DMS53 treated with DMSO at 0.1 percent for 48 hours (cell line): ENCODE measurements around the gene NME7.
"Not testable (repeated sequence)": the region's sequence is repeated elsewhere in the genome, so short reads cannot be mapped to it uniquely, and the experiment has no call there.

Experiments
- DNase-seq: peaks from one replicate; lab custom pipeline; 2025; ENCODE audit not compliant: unreplicated experiment; lab: John Stamatoyannopoulos, UW

NME7 gene, protein sequence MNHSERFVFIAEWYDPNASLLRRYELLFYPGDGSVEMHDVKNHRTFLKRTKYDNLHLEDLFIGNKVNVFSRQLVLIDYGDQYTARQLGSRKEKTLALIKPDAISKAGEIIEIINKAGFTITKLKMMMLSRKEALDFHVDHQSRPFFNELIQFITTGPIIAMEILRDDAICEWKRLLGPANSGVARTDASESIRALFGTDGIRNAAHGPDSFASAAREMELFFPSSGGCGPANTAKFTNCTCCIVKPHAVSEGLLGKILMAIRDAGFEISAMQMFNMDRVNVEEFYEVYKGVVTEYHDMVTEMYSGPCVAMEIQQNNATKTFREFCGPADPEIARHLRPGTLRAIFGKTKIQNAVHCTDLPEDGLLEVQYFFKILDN

GRCh38 chr1:169367686-169368405 is at the start of gene NME7, which contains the start of gene BLZF1:
NME7 (minus strand) TSS chr1:169367797; CDS start chr1:169367710, 87 bp downstream.
BLZF1 (plus strand) TSS chr1:169368195; CDS start chr1:169369523, 1,328 bp downstream.
- DNase-seq = peak; percentile 94

GRCh38 chr1:169414952-169415351 is 47.4 kb upstream of the NME7 start:
- DNase-seq = peak; percentile 8

GRCh38 chr1:169408340-169408739 is 40.7 kb upstream of the NME7 start:
- not testable (repeated sequence) for DNase-seq

DNA sequence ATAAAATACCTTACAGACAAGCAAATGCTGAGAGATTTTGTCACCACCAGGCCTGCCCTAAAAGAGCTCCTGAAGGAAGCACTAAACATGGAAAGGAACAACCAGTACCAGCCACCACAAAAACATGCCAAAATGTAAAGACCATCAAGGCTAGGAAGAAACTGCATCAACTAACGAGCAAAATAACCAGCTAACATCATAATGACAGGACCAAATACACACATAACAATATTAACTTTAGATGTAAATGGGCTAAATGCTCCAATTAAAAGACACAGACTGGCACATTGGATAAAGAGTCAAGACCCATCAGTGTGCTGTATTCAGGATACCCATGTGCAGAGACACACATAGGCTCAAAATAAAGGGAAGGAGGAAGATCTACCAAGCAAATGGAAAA is 35.0 kb upstream of the NME7 start:
- DNase-seq = not testable (repeated sequence)

DNA sequence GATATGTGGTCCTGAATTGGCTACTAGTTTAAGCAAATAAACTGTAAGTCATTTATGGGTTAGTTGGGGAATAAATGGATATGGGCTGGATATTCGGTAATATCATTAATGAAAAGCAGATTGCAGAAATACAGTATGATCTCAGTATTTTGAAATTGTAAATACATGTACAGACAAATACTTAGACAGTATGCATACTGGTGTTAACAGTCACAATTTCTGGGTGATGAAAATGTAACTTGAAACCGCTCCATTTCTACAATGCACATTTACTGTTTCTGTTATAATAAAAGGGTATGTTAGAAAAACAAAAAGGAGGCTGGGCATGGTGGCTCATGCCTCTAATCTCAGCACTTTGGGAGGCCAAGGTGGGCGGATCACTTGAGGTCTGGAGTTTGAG is 28.4 kb upstream of the NME7 start:
- DNase-seq = no peak

DNA sequence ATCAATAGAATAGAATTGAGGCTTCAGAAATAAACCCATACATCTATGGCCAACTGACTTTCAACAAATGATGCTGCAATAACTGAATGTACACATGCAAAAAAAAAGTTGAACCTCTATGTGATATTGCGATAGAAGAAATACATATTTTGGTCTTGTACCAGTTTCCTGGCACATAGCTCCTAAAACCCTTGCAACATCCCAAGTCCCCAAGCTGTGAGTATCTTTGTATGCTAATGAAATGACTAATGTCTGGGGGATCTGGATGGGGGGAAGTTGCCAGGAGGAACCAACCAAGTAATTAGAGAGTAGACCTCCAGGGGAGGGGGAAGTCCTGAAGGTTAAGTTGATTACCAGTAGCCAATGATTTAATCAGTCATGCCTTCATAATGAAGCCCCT is 24.8 kb upstream of the NME7 start:
- DNase-seq = no peak

GRCh38 chr1:169390303-169390702 is 22.7 kb upstream of the NME7 start:
- DNase-seq = no peak

GRCh38 chr1:169387399-169387798 is 19.8 kb upstream of the NME7 start:
- no peak for DNase-seq

DNA sequence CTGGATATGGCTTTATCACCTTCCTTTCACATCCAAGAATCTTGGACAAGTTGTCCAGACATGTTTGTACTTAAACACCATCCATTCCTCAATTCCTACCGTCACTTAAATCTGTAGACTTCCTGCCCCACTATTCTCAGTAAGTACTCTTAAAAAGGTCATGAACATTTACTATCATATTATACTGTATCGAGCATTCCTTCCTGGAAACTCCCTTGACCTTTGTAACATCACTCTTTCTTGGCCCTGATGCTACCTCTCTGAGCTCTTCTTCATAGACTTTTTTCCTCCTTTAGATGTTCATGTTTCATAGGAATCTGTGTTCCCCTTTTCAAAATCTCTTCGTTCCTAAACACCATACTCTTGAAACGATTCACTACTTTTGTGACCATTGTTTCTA is 15.9 kb upstream of the NME7 start:
- DNase-seq = no peak

DNA sequence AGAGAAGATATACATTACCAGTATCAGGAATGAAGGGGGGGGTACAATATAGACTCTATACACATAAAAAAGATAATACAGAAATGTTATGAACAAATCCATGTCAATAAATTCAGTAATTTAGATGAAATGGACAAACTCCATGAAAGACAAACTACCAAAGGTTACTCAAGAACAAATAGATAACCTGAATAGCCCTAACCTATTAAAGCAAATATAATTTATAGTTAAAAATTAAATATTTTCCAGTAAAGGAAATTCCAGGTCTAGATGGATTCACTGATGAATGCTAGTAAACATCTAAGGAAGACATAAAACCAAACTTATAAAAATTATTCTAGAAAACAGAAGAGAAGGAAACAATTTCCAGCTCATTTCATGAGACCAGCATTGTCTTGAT is 13.6 kb upstream of the NME7 start:
- DNase-seq = no peak

DNA sequence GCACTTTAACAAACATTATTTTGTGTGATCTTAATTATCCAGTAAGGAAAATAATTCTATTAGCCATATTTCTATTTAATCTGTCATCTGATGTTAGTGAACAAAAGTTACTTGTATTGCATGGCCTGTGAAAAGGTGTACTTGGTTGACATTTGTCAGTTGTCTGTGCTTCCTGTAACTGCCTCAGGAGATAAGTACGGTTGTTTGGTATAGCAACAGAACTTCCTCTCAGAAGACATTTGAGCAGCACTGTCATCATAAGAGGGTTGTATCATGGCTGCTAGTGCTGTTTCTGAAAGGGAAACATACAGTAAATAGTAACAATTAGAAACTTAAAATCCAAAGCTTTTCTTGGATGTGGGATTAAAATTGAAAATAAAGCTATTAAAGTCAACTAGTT is 3.8 kb upstream of the NME7 start:
- no peak for DNase-seq

DNA sequence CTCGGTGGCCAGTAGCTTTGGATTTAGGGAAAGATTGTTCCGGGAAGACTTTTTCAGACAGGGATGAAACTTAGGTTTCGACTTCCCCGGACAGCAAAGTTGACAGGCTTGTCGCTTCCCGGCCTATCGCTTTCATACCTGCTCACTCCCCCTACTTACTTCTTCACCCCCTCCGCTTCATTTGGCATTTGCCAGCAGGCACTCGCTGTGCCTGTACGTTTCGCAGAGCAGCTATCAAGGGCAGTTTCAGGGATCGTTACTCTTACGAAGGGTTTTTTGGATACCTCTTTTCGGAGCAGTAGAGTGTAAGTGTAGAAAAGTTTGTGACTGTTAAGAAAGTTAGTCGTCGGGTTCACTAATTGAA is 791 bp upstream of the NME7 start:
- DNase-seq = peak; percentile 30

DNA sequence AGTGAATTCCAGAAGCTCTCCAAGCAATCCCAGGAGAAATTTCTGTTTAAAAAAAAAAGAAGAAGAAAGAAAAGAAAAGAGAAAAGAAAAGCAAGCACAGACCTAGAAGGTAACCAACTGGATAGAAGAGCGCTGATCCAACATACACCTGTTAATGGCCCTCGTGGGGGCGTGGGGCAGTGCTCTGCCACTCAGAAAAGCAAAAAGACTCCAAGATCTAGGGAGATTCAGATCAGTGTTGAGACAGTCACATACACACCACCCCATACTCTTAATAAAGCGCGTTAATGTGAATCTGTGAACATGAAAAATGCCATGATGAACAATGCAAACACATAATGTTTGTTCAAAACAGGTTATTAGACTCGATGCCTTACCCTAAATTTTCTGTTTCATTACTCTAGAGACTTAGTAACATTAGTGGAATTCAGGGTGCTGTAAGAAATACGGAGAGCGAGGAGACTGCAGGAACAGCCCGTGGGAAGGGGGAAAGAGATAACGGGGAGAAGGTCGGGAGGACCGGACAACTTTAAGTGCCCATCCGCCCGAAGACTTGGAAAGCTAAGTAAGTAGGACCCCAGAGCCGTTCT is 406 bp downstream of the NME7 start:
- DNase-seq = no peak

- DNase-seq = no peak
Measured at GRCh38 chr1:169364948-169365347, 2.6 kb downstream of the NME7 start.

DNA sequence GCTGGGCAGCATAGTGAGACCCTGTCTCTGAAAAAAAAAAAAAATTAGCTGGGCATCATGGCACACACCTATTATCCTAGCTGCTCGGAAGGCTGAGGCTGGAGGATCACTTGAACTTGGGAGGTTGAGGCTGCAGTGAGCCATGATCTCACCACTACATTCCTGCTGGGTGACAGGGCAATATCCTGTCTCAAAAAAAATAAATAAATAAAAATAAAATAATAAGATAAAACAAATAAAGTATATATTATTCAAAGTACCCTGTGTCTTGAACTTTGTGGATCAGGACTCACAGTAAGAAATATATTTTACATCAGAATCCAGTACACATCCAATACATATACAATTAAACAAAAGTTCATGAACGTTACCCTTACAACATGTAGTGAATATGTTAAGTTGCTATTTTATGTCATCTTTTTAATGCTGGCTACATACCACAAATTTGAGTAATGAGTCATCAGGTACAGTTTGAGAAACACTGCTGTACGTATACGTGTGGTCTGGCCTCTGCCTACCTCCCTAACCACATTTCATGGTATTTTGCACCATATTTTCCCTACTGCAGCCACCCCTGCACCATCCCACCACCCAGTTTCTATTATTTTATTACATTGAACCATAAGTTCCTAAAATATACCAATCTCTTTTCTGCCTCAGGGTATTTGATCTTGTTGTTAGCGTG is 4.4 kb downstream of the NME7 start:
- DNase-seq = no peak

GRCh38 chr1:169361281-169361680 is 6.3 kb downstream of the NME7 start:
- DNase-seq = no peak

DNA sequence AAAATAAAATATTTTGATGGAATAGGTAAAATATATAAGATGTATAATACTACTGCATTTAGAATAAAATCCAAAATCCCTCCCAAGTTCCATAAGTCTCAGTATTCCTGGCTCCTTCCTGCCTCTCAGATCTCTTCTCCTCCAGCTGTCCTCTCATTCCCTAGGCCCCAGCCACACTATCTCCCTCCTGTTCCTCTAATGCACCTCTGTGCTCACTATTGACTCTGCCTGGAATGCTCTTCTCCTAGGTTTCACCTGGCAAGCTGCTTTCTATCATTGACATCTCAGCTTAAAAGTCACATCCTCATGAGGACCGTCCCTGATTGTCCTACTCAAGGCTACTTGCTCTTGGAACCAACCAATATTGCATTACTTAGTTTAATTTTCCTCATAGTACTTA is 7.2 kb downstream of the NME7 start:
- DNase-seq = no peak

DNA sequence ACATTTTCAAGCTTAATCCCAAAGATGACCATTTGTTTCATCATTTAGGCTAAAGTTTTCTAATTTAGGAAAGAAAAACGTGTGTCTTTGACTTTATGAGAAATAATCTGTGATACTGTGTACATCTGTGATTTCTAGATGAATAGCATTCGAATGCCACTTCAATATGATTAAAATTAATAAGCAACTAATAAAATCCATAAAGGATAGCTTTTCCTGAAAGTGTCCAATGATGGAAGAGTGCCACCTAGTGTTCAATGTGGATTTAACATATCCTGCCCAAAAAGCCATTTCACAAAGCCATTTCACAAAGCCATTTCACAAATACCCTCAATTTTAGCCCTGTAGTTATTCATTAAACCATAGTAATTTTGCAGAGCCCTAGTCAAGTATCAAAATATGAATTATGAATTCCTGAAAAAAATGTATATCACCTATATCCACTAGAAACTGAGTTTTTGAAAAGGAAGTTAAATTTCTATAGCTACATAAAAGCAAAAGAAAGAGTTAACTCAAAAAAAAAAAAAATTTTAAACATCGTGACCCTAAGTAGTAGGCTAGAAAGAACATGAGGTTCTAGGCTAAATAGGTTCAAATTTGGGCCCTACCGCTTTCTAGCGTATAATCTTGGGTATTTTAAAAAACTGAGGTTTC is 19.1 kb downstream of the NME7 start:
- peak; percentile 55 for DNase-seq

DNA sequence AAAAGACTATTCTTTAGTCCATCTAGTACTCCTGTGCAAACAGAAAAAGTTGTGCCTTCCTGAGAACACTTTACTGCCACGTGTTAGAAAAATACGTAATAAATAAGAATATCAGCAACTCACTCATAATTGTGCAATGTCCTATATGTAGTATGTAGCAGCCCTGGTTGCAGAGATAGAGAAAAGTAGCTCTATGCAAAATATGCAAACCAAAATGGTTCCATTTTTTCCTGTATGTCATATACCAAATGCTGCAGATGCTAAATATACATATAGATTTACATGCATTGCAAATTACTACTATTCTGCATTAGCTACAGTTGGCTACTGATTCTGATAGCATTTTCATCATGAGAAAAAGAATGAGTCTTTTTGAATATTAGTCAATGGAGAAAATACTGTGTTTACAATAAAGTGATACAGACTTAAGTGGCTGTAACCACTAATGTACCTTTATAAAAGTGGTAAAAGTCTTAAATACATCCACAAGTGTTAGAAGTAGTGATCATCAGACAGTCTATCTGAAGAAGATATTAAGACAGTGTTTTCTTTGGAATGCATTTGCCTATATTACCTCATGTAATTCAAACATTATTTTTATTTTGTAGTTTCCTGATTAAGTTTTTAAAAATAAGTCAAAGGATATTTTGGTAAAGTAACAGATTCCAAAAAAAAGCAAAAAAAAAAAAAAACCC is 19.8 kb downstream of the NME7 start:
- no peak for DNase-seq

- DNase-seq = no peak
Measured at GRCh38 chr1:169346036-169346589, 21.5 kb downstream of the NME7 start.
